GM23338 (cell line): ENCODE data around the gene SYNE3. TPM values are rescaled to one million over a fixed set of nuclear protein-coding genes. Genes with fewer than 3 reads are reported as not detected.

Experiments
- ATAC-seq: fragments of 200-7000 bp; cut with Tn5 transposase; 3 replicates; pipeline ENCODE4 v1.9.1; 2020
- DNase-seq: peaks from one replicate; pipeline ENCODE4 v3.0.0-alpha.2; 2015; ENCODE audit warnings: low spot score
- H2AFZ ChIP-seq: fragments of 200-600 bp; sonication (generic); 2 replicates; pipeline ENCODE4 v1.8.0; 2016; ENCODE audit warnings: antibody characterized with exemption, mild to moderate bottlenecking, moderate library complexity
- H3F3A ChIP-seq: fragments of 200-600 bp; sonication (generic); replicated peaks from 2 replicates; pipeline ENCODE4 v1.8.0; 2017; ENCODE audit warnings: antibody characterized with exemption, mixed run types, low read depth
- H3K27ac ChIP-seq: fragments of 200-600 bp; sonication (generic); 2 replicates; pipeline ENCODE4 v1.6.1; 2016; ENCODE audit warnings: low read depth
- H3K27me3 ChIP-seq: fragments of 200-600 bp; sonication (generic); 2 replicates; pipeline ENCODE4 v1.8.0; 2016; ENCODE audit warnings: mild to moderate bottlenecking, mixed run types, moderate library complexity; ENCODE audit not compliant: insufficient read depth
- H3K36me3 ChIP-seq: fragments of 200-600 bp; sonication (generic); 2 replicates; pipeline ENCODE4 v1.8.0; 2016; ENCODE audit warnings: mild to moderate bottlenecking; ENCODE audit not compliant: insufficient read depth
- H3K4me1 ChIP-seq: fragments of 200-600 bp; sonication (generic); 2 replicates; pipeline ENCODE4 v1.8.0; 2016; ENCODE audit warnings: mild to moderate bottlenecking, moderate library complexity; ENCODE audit not compliant: insufficient read depth
- H3K4me2 ChIP-seq: fragments of 200-600 bp; sonication (generic); 2 replicates; pipeline ENCODE4 v1.7.1; 2017; ENCODE audit warnings: mixed run types
- H3K4me3 ChIP-seq: fragments of 200-600 bp; sonication (generic); 2 replicates; pipeline ENCODE4 v1.6.1; 2016; ENCODE audit warnings: mixed run types
- H3K79me2 ChIP-seq: fragments of 200-600 bp; sonication (generic); replicated peaks from 2 replicates; pipeline ENCODE4 v1.8.0; 2017; ENCODE audit warnings: mild to moderate bottlenecking; ENCODE audit not compliant: insufficient read depth
- H3K9me2 ChIP-seq: fragments of 200-600 bp; sonication (generic); 2 replicates; pipeline ENCODE4 v1.8.0; 2017; ENCODE audit not compliant: insufficient read depth
- H4K20me1 ChIP-seq: fragments of 200-600 bp; sonication (generic); replicated peaks from 2 replicates; pipeline ENCODE4 v1.8.0; 2017; ENCODE audit warnings: mild to moderate bottlenecking; ENCODE audit not compliant: insufficient read depth
- H3K27ac Mint-ChIP-seq: 2 replicates; pipeline ENCODE4 v1.8.0; 2020; ENCODE audit warnings: inconsistent platforms, mild to moderate bottlenecking, moderate library complexity, mixed read lengths
- H3K27me3 Mint-ChIP-seq: 3 replicates; pipeline ENCODE4 v1.8.0; 2022; ENCODE audit warnings: low read depth, mild to moderate bottlenecking, moderate library complexity, mixed read lengths, inconsistent platforms; ENCODE audit not compliant: insufficient read depth, poor library complexity
- H3K36me3 Mint-ChIP-seq: 3 replicates; pipeline ENCODE4 v1.8.0; 2021; ENCODE audit warnings: low read depth, mild to moderate bottlenecking, inconsistent platforms, moderate library complexity, mixed read lengths
- H3K4me1 Mint-ChIP-seq: 3 replicates; pipeline ENCODE4 v1.8.0; 2020; ENCODE audit warnings: mild to moderate bottlenecking, inconsistent platforms, mixed read lengths
- H3K4me3 Mint-ChIP-seq: 3 replicates; pipeline ENCODE4 v1.8.0; 2021; ENCODE audit warnings: moderate library complexity, mild to moderate bottlenecking, inconsistent platforms, mixed read lengths
- H3K9me3 Mint-ChIP-seq: 3 replicates; pipeline ENCODE4 v1.8.0; 2020; ENCODE audit warnings: moderate library complexity, mild to moderate bottlenecking, inconsistent platforms, mixed read lengths
- CREB1 ChIP-seq: fragments of 250-450 bp; sonication (Bioruptor Pico); IDR thresholded peaks from 2 replicates; pipeline ENCODE4 v1.5.0; 2020; ENCODE audit warnings: low read depth, mild to moderate bottlenecking, moderate library complexity
- CTCF ChIP-seq, 2 experiments: fragments of 200-600 bp in 1 of 2; sonication (generic) in 1 of 2; conservative IDR thresholded peaks; 2 replicates each; pipeline versions ENCODE4 v1.5.1 to v1.6.1; 2016 to 2017; ENCODE audit warnings: antibody characterized with exemption in 2 of 2, low read depth in 2 of 2, mild to moderate bottlenecking in 2 of 2, moderate library complexity in 1 of 2
- ETS1 ChIP-seq: IDR thresholded peaks from 2 replicates; pipeline ENCODE4 v1.6.1; 2016; ENCODE audit warnings: antibody characterized with exemption
- EZH2 ChIP-seq: fragments of 200-600 bp; sonication (generic); IDR thresholded peaks from one replicate; pipeline ENCODE4 v1.8.0; 2017; ENCODE audit warnings: antibody characterized with exemption, mild to moderate bottlenecking, low read depth; ENCODE audit not compliant: unreplicated experiment
- STAT1 ChIP-seq: IDR thresholded peaks from one replicate; pipeline ENCODE4 v1.6.1; 2016; ENCODE audit warnings: antibody characterized with exemption; ENCODE audit not compliant: unreplicated experiment
- ZNF114 ChIP-seq: fragments of 250-450 bp; sonication (Bioruptor Pico); IDR thresholded peaks from 2 replicates; pipeline ENCODE4 v1.5.0; 2020; ENCODE audit warnings: mild to moderate bottlenecking, moderate library complexity
- ZNF462 ChIP-seq: fragments of 250-450 bp; sonication (Bioruptor Pico); IDR thresholded peaks from 2 replicates; pipeline ENCODE4 v1.5.0; 2020; ENCODE audit warnings: mild to moderate bottlenecking, moderate library complexity
- polyA plus RNA-seq: library from polyadenylated mRNA; unstranded; fragments of >200 nt; fragmentation: Nextera tagmentation; extraction: Ambion mirVana; gene quantifications from 2 replicates; pipeline ENCODE4 v1.2.1, GENCODE V29; 2016
- total RNA-seq: library from RNA; depleted of rRNA; stranded (reverse); fragments of >200 nt; shearing (Covaris generic); gene quantifications from 2 replicates; pipeline ENCODE4 v1.2.3, GENCODE V29; 2014

Gene SYNE3
- total and polyA plus RNA-seq, 2 experiments from 2014 or later: 0.02 to 0.03 TPM

DNA sequence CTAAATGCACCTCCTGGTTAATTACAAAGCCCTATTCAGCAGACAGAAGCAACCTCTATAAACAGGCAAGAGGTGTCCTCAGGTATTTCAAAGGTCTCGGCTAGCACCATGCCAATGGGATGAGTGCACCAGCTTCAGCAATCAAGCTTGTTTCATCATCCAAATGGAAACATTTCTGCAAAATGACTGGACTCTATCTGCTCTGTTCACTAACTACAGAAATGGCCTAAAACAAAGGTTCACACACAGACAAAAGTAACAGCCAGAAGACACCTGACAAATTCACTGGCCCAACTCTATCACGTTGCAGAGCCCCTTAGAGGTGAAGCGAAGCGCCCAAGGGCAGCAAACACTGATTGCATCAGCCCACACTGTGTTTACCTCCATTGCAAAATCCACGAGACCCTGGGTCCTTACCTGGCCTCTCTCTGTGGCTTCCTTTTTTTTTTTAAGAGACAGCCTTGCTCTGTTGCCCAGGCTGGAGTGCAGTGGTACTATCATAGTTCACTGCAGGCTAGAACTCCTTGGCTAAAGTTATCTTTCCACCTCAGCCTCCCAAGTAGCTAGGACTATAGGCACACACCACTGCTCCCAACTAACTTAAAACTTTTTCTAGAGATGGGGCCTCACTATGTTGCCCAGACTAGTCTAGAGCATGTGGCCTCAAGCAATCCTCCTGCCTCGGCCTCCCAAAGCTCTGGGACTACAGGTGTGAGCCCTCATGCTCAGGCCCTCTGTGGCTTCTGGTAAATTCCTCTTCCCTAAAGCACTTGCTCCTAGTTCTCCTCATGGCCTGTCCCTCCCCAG, 8.5 kb upstream of the SYNE3 start (continued):
- no peak for TF ChIP-seq ZNF462 (CRISPR knock-in tag)
- TF ChIP-seq ZNF114 (CRISPR knock-in tag): no peak
- TF ChIP-seq ETS1: no peak
- TF ChIP-seq STAT1: no peak
- TF ChIP-seq EZH2: no peak
- no peak for TF ChIP-seq CREB1 (CRISPR knock-in tag)

- Histone ChIP-seq H3K27ac (no peak overlapping the region), H4K20me1 (peaks cover 6% of the 10 kb centered on the region; the same call in 1 of the 2 replicates), H3K9me2 (no peaks in the 10 kb centered on the region), H3K4me2 (no peak overlapping the region), H3K4me1 (peaks cover 15% of the 10 kb centered on the region), H3K27me3 (peaks cover 5% of the 10 kb centered on the region; the same call in 1 of the 2 replicates), H3F3A (no peaks in the 10 kb centered on the region), H2AFZ (no peak overlapping the region), H3K36me3 (no peaks in the 10 kb centered on the region), H3K4me3 (no peak overlapping the region), H3K79me2 (peaks cover under 1% of the 10 kb centered on the region; the same call in 1 of the 2 replicates)
- Mint-ChIP-seq H3K27me3 (peaks cover 9% of the 10 kb centered on the region), H3K4me3 (no peak overlapping the region), H3K9me3 (no peaks in the 10 kb centered on the region), H3K36me3 (no peaks in the 10 kb centered on the region), H3K27ac (peak overlapping the region; percentile 36; the same call in 1 of the 2 replicates), H3K4me1 (peaks cover 30% of the 10 kb centered on the region)
- ATAC-seq (peak; percentile 74), DNase-seq (peak; percentile 33)
- TF ChIP-seq ETS1 (no peak), CTCF (conservative IDR thresholded peaks at IDR 0.05; ENCODE audit: low read depth in 2 of 2) (0 out of 4 replicates have a peak, but pooled peaks of 1 of the 2 experiments have one; percentile 0)
Measured at GRCh38 chr14:95523815-95524448, 7.5 kb upstream of the SYNE3 start.
